Esophagus muscularis mucosa (tissue), 4 donors: ENCODE results near the gene OR5A1. TPM values are rescaled to one million over a fixed set of nuclear protein-coding genes. Genes with fewer than 3 reads are reported as not detected.

Source experiments
- DNase-seq: peaks from one replicate; pipeline ENCODE4 v3.0.0-alpha.2; 2017; ENCODE audit errors: extremely low spot score
- H3K27ac ChIP-seq, 4 donors: fragments of 200-600 bp; sonication (generic); replicated peaks in 1 of 4; 1 replicate in 3 of 4; 2 replicates in 1 of 4; pipeline ENCODE4 v1.5.1; 2016 to 2019; ENCODE audit warnings: mild to moderate bottlenecking in 1 of 4
- H3K27me3 ChIP-seq, 4 donors: fragments of 200-600 bp; sonication (generic); one replicate each; pipeline versions ENCODE4 v1.5.1 to v1.6.0; 2016 to 2019
- H3K36me3 ChIP-seq, 4 donors: fragments of 200-600 bp; sonication (generic); one replicate each; pipeline ENCODE4 v1.5.1; 2016 to 2019
- H3K4me1 ChIP-seq, 4 donors: fragments of 200-600 bp; sonication (generic); one replicate each; pipeline ENCODE4 v1.5.1; 2016 to 2019
- H3K4me3 ChIP-seq, 4 donors: fragments of 200-600 bp; sonication (generic); 1 replicate in 2 of 4; 2 replicates in 2 of 4; pipeline ENCODE4 v1.5.1; 2016 to 2019; ENCODE audit warnings: mild to moderate bottlenecking in 4 of 4, moderate library complexity in 1 of 4
- H3K9me3 ChIP-seq, 4 donors: fragments of 200-600 bp; sonication (generic); 1 replicate in 3 of 4; 2 replicates in 1 of 4; pipeline ENCODE4 v1.5.1; 2016 to 2019
- CTCF ChIP-seq, 3 experiments: fragments of 200-600 bp in 2 of 3; fragments of 450-650 bp in 1 of 3; sonication (generic) in 2 of 3; IDR thresholded peaks; one replicate each; pipeline ENCODE4 v1.5.1; 2017 to 2019; ENCODE audit warnings: antibody characterized with exemption in 3 of 3, mild to moderate bottlenecking in 2 of 3, moderate library complexity in 1 of 3
- EP300 ChIP-seq: sonication (generic); formaldehyde crosslinking; IDR thresholded peaks from one replicate; pipeline ENCODE4 v1.6.1; 2017; ENCODE audit warnings: antibody characterized with exemption
- POLR2A ChIP-seq: fragments of 450-650 bp; IDR thresholded peaks from one replicate; pipeline ENCODE4 v1.6.1; 2017; ENCODE audit warnings: antibody characterized with exemption, moderate library complexity, mild to moderate bottlenecking, low read depth
- POLR2AphosphoS5 ChIP-seq, 2 donors: sonication (generic); formaldehyde crosslinking; IDR thresholded peaks; one replicate each; pipeline ENCODE4 v1.6.1; 2017; ENCODE audit warnings: antibody characterized with exemption in 2 of 2
- WGBS: methylation state at CpG from one replicate; pipeline ENCODE4 v1.1.5; 2018; 5-methylcytosine and 5-hydroxymethylcytosine counted together
- intact Hi-C: fragments of 100-400 bp; cut with DNase I; formaldehyde crosslinking; loops from one replicate; pipeline ENCODE4 v1.15.1; 2023
- total RNA-seq, 4 donors: library from RNA; depleted of rRNA; stranded (reverse); fragments of >200 nt; gene quantifications; one replicate each; pipeline versions ENCODE4 v1.1.0 to v1.2.1, GENCODE V29; 2016

The OR5A1 gene
- total RNA-seq, 4 donors from 2014 or later = not detected

GRCh38 chr11:59459916-59460315 lies 23.6 kb downstream of the OR5A1 start:
- intact Hi-C loops = no loop called here
- no peak for DNase-seq
- WGBS = 79% methylated on average over 3 of the region's 3 CpGs
- no peaks in the 10 kb centered on the region for H3K9me3 ChIP-seq
- no peak overlapping the region for H3K27ac ChIP-seq
- TF ChIP-seq POLR2AphosphoS5 (IDR thresholded peaks at IDR 0.05) = no peak
- no peak for TF ChIP-seq EP300
- no peak for TF ChIP-seq POLR2A
- TF ChIP-seq CTCF (IDR thresholded peaks at IDR 0.05) = no peak
- peaks cover 0 to 3% (median 0%) of the 10 kb centered on the region in 4 donors for H3K4me1 ChIP-seq
- H3K4me3 ChIP-seq = no peak overlapping the region
- H3K27me3 ChIP-seq = no peaks in the 10 kb centered on the region
- H3K36me3 ChIP-seq = no peaks in the 10 kb centered on the region

GRCh38 chr11:59463190-59463641 lies 26.9 kb downstream of the OR5A1 start:
- Histone ChIP-seq H3K27ac (no peak overlapping the region), H3K4me3 (no peak overlapping the region), H3K9me3 (no peaks in the 10 kb centered on the region), H3K27me3 (no peaks in the 10 kb centered on the region), H3K4me1 (peaks cover 0 to 3% (median 0%) of the 10 kb centered on the region in 4 donors), H3K36me3 (no peaks in the 10 kb centered on the region)
- no peak for TF ChIP-seq POLR2A
- no peak for TF ChIP-seq EP300
- no peak for TF ChIP-seq CTCF (IDR thresholded peaks at IDR 0.05)
- no peak for TF ChIP-seq POLR2AphosphoS5 (IDR thresholded peaks at IDR 0.05)
- intact Hi-C loops = no loop called here
- DNase-seq = no peak
- WGBS = 33% methylated on average over 5 of the region's 5 CpGs

- H3K4me3 ChIP-seq = no peak within 1 kb of the TSS
- H3K36me3 ChIP-seq = no peaks in the 10 kb centered on the region
- no peaks in the 10 kb centered on the region for H3K4me1 ChIP-seq
- H3K9me3 ChIP-seq = no peaks in the 10 kb centered on the region
- no peak for DNase-seq
- TF ChIP-seq EP300 (no peak), CTCF (IDR thresholded peaks at IDR 0.05) (no peak)
- H3K27ac ChIP-seq = no peak within 1 kb of the TSS
- intact Hi-C loops = no loop called here
- H3K27me3 ChIP-seq = no peaks in the 10 kb centered on the region
These were observed 36.7 kb downstream of the OR5A1 start, which contains the start of gene OR4D10 for GRCh38 chr11:59473015-59473414. Gene OR4D10 (plus strand): TSS chr11:59473315. CDS start chr11:59477430, 4,115 bp downstream.

GRCh38 chr11:59475176-59475575 lies 38.9 kb downstream of the OR5A1 start:
- Histone ChIP-seq H3K27ac (no peak overlapping the region), H3K9me3 (no peaks in the 10 kb centered on the region), H3K4me3 (no peak overlapping the region), H3K36me3 (no peaks in the 10 kb centered on the region), H3K27me3 (no peaks in the 10 kb centered on the region), H3K4me1 (no peaks in the 10 kb centered on the region)
- intact Hi-C loops = no loop called here
- 67% methylated on average over 9 of the region's 9 CpGs for WGBS
- no peak for TF ChIP-seq EP300
- TF ChIP-seq CTCF (IDR thresholded peaks at IDR 0.05) = no peak
- TF ChIP-seq POLR2A = no peak
- no peak for TF ChIP-seq POLR2AphosphoS5 (IDR thresholded peaks at IDR 0.05)
- DNase-seq = no peak

- H3K27me3 ChIP-seq = no peaks in the 10 kb centered on the region
- no peaks in the 10 kb centered on the region for H3K9me3 ChIP-seq
- TF ChIP-seq POLR2A (no peak), EP300 (no peak), CTCF (IDR thresholded peaks at IDR 0.05) (no peak), POLR2AphosphoS5 (IDR thresholded peaks at IDR 0.05) (no peak)
- no peak overlapping the region for H3K4me3 ChIP-seq
- no peak overlapping the region for H3K27ac ChIP-seq
- DNase-seq = no peak
- H3K4me1 ChIP-seq = no peaks in the 10 kb centered on the region
- H3K36me3 ChIP-seq = no peaks in the 10 kb centered on the region
- intact Hi-C loops = no loop called here
These were observed 43.6 kb downstream of the OR5A1 start for GRCh38 chr11:59479906-59480305.
